NCI-H1417 (cell line): Measurements from ENCODE around the gene CHRM1.

Experiments used
- DNase-seq, 3 experiments: peaks; one replicate each; lab custom pipeline; 2025; lab: John Stamatoyannopoulos, UW

Gene CHRM1

DNA sequence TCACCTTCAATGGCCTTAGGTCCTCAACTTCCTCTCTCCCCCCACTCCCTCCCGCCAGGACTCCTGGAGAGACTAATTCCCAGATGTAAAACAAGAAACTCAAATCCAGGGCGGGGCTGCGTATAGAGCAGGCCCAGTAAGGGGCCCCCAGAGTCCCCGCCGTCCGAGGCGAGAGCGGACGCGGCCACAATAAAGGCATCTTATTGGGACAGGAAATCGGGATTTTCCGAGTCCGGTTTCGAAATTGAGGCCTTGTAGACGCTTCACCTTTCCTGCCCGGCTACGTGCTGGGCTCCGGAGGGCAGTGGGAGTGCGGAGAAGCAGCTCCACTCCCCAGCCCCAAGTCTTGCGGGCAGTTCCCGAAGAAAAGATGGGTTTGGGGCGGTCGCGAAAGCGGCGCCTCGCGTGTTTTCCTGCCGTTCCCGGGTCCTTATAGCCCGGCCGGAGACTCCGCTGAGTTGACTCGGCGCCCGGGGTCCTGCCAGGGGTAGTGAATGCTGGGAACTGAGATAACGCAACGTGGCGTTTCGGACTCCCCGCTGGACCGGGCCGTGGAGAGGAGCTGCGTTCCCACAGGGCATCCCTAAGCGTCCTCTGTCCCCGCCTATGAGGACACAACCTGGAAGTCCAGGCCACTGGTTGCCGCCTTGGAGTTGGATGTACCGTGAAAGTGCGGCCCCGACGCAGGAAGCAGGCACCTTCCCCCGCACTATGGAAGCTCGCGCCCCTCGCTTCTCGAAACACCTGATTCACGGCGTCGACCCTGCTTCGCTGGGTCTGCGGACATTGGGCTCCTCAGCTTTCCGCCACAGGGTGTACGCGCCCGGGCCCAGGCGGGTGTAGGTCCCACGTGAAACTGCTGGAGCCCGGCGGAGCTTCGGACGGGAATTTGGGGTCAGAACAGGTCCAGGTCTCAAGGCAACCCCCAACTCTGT is 4.8 kb upstream of the CHRM1 start:
- DNase-seq = no peak

DNA sequence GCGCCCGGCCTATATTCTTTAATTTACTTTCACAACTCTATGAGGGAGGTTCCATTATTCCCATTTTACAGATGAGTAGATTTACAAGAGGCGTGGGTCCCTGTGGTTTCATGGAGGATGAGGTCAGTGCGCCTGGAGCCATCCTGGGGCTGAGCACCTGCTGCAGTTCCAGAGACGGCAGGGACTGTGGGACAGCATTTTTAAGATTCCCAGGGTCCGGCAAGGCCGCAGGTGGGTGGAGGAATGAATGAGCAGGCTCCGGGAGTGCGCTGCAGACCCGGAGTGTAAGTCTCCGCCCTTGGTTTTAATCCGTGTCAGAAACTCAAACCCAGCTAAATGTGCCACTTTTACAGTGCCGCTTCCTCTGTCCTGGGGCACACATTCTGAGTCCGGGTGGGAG is 4.1 kb upstream of the CHRM1 start:
- DNase-seq = no peak

DNA sequence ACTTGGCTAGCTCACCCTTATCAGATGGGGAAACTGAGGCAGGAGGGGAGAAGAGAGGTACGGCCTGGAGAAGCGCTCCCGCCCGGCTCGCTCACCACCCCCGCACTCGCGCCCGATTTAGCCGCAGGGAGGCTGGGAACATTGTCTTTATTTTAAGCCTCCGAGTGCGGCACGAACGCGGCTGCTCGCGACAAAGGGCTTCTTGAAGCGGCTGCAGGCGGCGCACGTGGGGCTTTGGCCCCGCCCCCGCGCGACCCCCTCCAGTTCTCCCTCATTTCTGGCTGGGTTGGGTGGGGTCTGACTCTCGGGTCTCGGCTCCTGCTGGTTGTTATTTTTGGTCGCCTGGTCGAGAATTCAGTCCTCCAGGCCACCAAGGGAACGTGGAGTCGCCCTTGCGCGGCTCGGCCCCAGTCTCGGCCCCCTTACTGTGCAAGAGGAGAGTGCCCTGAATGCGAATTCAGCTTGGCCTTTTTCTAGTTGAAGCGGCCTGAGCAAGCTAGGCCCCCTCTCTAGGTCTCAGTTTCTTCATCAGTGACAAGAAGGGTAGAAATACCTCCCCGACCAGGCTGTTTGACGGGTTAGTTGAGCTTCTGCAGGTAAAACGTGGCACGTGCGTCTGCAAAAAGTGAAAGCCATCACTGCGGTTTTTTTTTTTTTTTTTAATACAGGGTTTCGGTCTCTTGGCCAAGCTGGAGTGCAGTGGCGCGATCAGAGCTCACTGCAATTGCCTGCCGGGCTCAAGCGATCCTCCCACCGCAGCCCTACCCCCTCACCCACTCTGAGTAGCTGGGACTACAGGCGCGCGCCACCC is 2.6 kb upstream of the CHRM1 start:
- DNase-seq = peak in 2 of 3 experiments; percentile 39 to 49

GRCh38 chr11:62922653-62923431 is 1.7 kb upstream of the CHRM1 start:
- no peak for DNase-seq

DNA sequence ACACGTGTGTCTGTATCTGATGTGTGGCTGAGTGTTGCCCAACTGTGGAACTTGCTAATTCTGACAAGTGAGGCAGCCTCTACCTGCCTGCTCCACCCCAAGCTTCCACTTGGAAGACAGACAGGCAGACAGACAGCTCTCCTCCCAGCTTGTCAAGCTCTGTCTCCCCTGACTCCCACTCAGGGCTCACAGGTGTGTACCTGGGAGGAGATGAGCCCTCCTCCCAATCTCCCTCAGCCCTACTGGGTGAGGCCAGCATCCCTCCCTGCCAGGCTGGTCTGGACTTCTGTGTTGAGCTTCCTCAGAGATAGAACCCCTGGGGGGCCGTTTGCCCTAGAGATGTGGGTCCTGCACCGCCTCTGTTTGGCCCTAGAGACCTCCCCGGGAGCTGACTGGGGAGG is 1.0 kb upstream of the CHRM1 start:
- no peak for DNase-seq

DNA sequence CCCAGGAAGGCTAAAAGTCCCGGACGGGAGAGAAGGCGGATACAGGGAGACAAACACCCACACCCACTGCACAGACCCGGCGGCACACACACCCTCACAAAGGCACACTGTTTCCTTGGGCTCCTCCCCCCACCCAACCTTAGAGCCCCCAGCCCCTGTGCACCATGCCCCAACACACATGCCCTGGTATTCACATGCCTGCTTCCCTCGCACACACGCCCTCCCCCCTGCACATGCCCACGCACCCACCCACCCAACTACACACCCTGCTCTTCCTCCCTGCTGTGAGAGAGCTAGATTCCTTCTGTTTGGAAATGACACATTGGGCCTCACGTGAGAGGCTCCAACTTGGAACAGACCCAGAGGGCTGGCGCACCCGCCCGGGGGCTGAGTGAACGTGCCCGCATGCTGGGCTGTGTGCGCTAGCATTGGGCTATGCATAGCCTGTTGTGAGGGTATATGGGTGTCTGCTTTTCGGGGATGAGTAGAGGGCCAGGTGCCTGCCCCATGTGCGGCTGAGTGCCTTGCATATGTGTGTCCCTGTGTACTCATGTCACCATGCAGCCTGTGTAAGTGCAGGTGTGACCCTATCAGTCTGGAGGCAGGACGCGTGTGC is 518 bp upstream of the CHRM1 start:
- peak in 2 of 3 experiments; percentile 23 to 50 for DNase-seq

DNA sequence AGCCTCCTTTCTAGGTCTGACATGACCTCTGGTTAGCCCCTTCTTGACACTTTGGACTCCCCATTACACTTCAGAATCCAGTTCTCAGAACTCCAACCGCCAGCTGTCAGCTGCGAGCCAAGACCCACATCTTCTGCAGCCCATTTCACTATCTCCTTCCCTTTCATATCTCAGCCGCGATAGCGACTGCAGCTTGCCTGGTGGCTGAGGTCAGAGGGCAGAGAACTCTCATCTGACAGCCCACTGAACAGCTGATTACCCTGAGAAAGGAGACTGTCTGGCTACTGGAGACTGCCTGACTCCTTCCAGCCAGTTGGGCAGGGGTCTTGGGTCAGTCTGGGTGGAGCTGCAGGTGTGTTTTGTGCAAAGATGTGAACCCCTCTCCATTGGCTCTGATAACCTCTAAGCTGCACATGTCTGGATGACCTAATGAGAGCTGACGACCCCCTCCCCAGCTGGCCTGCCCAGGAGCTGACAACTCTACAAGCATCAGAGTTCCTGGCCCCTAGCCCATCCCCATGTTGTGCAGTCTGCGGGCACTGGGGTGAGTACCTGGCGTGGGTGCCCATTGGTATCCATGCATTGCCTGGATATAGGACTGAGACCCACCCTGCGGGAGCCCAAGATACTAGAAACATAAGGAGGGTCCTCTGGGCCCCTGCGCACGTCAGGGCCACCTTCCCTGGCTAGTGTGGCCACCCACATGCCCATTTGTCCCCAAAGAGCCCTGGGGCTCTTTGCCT is 1.1 kb downstream of the CHRM1 start:
- no peak for DNase-seq

DNA sequence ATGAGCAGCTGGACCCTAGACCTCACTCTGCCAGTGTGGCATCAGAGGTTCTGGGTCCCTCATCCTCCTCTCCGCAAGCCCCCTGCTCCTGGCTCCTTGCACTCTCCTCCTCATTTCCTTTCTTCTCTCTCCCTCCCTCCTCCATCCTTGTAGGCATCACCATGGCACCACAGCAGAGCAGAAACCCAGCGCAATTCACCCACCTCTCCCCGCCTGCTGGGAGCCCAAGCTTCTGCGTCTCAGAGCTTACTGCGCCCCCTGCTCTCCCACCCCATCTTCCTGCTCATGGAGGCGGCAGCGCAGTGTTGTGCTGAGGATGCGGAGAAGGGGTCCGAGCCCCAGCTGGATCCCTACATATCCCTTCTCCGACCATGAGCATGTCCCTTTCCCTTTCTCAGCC is 1.7 kb downstream of the CHRM1 start:
- no peak for DNase-seq

DNA sequence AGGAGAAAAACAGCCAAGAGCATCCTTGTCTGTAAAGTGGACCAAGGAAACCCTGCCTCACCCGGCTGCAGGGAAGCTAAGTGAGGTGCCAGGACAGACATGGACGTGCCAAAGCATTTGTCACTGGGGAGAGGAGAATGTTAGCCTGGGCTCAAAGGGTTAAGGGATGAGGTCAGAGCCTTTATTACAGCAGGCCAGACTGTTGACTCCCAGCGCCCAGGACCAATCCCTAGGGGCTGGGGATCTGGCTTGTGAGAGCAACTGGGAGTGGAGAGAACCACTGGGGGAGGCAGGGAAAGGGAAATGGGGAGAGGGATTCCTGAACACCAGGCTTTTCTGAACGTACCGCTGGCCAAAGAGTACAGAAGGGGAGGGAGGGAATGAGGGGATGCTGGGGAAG is 2.6 kb downstream of the CHRM1 start:
- no peak for DNase-seq

DNA sequence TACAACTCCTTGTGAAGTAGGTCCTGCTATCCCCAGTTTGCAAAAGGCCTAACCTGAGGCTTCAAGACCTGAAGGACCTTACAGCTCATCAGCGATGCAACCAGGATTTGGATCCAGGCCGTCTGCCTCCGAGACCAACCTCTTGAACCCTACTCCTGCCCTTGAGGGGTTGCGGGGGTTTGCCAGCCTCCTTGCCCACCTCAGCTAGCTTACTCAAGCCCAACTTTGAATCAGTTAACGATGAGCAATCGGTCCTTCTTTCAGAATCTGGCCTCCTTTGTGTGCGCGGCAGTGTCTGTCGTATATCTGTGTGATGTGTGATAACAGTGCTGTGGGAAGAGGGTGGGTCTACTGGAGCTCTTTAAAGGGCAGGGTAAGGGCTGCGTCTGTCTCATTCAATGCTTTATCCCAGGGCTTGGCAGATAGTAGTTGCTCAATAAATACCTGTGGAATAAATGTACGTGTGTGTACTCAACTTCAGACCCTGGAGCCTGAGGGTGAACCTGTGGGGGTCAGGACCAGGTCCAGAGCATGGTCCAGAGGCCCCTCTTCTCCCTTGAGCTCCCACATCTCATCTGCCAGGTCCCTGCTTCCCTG is 3.2 kb downstream of the CHRM1 start:
- no peak for DNase-seq

DNA sequence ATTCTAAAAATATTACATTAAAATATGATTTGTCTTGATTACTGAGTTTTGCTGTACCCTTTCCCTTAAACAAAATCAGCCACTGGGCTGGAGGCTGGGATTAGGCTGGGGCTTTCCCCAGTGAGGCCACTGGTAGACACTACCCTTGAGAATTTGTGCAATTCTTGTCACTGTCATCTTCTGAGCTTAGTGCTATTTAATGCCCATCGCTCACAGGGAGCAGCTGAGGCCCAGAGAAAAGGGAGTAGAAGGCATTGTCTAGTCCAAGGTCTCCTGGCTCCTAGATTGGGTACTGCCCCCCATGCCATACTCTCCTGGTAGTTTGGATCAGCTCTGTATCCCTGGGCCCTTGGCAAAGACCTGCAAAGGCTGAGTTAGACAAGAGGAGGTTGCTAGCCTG is 6.7 kb downstream of the CHRM1 start:
- DNase-seq = no peak

DNA sequence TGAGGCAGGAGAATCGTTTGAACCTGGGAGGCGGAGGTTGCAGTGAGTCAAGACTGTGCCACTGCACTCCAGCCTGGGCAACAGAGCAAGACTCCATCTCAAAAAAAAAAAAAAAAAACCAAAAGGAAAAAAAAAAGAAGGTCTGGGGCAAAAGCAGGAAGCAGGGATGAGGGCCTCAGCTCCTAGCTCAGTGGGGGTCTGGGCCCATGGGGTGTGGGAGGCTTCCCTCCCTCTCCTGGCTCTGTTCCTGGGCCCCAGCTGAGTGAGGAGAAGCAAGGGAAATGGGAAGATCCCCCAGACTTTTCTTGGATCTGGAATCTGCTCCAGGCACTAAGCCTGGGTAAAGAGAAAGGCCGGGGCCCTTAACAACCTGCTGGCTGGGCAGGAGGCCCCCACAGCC is 8.9 kb downstream of the CHRM1 start:
- no peak for DNase-seq

DNA sequence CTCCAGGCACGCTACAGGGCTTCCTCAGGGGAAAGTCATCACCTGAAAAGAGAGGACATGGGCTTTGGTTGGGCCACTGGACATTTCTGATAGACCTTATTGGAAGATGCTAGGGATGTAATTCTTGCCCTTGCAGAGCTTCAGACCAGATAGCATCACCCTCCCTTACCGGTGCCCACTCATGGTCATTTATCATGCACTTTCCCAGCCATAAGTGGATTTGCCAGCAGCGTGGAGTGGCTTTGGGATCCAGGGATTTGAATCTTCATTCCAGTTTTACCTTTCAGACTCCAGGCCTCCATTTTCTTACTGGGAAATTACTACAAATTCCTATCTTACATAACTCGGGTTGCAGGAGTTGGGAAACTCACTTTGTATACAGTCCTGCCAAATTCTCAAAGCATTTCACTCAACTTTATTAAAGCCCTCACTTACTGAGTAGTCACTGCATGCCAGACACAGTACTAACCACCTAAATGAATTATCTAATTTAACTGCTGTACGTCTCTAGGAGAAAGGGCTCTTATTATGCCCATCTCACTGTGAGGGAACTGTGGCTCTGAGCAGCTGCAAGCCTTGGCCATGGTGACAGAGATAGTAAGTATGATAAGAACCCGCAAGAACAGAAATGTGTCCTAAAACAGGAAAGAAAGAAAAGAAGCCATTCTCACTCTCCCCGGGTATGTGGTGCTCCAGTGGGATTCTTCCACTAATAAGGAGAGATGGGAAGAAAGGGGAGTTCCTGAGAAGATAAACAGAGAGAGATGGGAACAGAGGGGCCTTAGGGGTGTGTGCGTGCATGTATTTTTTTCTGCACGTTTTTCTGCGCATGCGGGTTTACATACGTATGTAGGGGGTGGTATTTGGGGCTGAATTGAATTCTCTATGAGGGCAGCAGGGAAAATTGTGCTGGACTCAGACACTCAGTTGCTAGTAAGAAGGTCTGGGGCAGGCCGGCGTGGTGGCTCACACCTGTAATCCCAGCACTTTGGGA is 9.7 kb downstream of the CHRM1 start:
- DNase-seq = no peak

- no peak for DNase-seq
Observed at GRCh38 chr11:62910141-62910882, 10.9 kb downstream of the CHRM1 start.

DNA sequence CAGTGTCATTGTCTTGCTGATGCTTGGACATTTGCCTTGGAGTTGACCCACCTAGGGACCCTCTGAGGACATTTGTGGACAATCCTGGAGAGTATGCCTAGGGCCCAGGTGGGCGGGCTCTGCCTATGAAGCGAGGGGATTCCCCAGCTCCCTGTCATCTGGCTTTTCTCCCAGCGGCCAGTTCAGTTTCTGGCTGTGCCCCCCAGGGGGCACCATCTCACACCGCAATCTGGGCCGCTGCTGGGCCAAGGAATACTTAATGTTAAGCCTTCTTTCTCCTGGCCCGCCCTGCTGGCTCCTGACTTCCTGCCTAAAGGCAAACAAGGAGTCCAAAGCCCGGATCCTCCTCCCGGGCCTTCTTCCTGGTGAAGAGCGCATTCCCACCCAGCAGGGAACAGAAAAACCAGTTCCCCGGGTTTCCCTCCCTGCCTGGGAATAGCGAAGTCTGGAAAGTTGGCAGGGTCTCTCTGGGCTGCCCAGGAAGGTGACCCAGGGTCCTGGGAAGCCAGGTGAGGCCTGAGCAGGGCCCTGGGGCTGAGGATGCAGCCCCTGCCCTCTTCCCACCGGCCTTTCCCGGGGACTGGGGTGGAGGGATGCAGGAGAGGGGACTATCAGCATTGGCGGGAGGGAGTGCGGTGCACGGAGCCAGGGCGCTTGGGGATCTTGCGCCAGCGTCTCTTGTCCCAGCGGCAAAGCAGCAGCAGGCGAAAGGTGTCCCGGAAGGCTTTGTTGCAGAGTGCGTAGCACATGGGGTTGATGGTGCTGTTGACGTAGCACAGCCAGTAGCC is 11.9 kb downstream of the CHRM1 start:
- peak in 2 of 3 experiments; percentile 40 to 71 for DNase-seq

GRCh38 chr11:62908468-62909072 is 12.6 kb downstream of the CHRM1 start:
- no peak for DNase-seq

- peak; percentile 75 to 89 (median 81) for DNase-seq
Observed at GRCh38 chr11:62905927-62906531, 15.1 kb downstream of the CHRM1 start.
